ENCODE data around the gene UBE2Q2.
"Not testable (repeated sequence)": the region's sequence is repeated elsewhere in the genome, so short reads cannot be mapped to it uniquely, and the experiment has no call there.

UBE2Q2 gene

GRCh38 chr15:75842722-75843677, at the start of gene UBE2Q2:
Gene UBE2Q2 (plus strand): TSS chr15:75843447. CDS start chr15:75843667, 220 bp downstream.
- peak; percentile 72 to 78 for DNase-seq

- DNase-seq: no peak
These were observed 46.9 kb upstream of the UBE2Q2 start for GRCh38 chr15:75796321-75796720.

GRCh38 chr15:75797146-75797545, 46.1 kb upstream of the UBE2Q2 start:
- DNase-seq: not testable (repeated sequence)

GRCh38 chr15:75799190-75799589, 44.1 kb upstream of the UBE2Q2 start:
- DNase-seq: no peak

GRCh38 chr15:75800409-75800808, 42.8 kb upstream of the UBE2Q2 start:
- DNase-seq: not testable (repeated sequence)

- peak; percentile 80 to 81 for DNase-seq
These were observed 41.2 kb upstream of the UBE2Q2 start for GRCh38 chr15:75801859-75802593.

- not testable (repeated sequence) for DNase-seq
These were observed 35.8 kb upstream of the UBE2Q2 start for GRCh38 chr15:75807486-75807885.

- not testable (repeated sequence) for DNase-seq
These were observed 35.2 kb upstream of the UBE2Q2 start for GRCh38 chr15:75808009-75808408.

GRCh38 chr15:75808563-75808962, 34.7 kb upstream of the UBE2Q2 start:
- DNase-seq: no peak

- peak in 1 of 2 donors; percentile 18 for DNase-seq
These were observed 33.1 kb upstream of the UBE2Q2 start for GRCh38 chr15:75809986-75810750.

GRCh38 chr15:75810874-75811498, 32.3 kb upstream of the UBE2Q2 start:
- no peak for DNase-seq

- no peak for DNase-seq
These were observed 31.6 kb upstream of the UBE2Q2 start for GRCh38 chr15:75811626-75812025.

- no peak for DNase-seq
These were observed 28.5 kb upstream of the UBE2Q2 start for GRCh38 chr15:75814794-75815193.

GRCh38 chr15:75815811-75816719, 27.2 kb upstream of the UBE2Q2 start:
- DNase-seq: no peak

- no peak for DNase-seq
These were observed 25.9 kb upstream of the UBE2Q2 start for GRCh38 chr15:75817138-75817935.

- no peak for DNase-seq
These were observed 23.0 kb upstream of the UBE2Q2 start for GRCh38 chr15:75820206-75820605.

GRCh38 chr15:75821786-75822345, 21.4 kb upstream of the UBE2Q2 start:
- DNase-seq: no peak

- DNase-seq: no peak
These were observed 20.5 kb upstream of the UBE2Q2 start for GRCh38 chr15:75822685-75823278.

- no peak for DNase-seq
These were observed 19.2 kb upstream of the UBE2Q2 start for GRCh38 chr15:75823860-75824613.

Measured in CD4-positive, alpha-beta T cell treated with Interleukin-4 for 1 hour (primary cell).